Thyroid gland (tissue), 4 donors: ENCODE results near the gene PTPRN2. TPM values are rescaled to one million over a fixed set of nuclear protein-coding genes. Genes with fewer than 3 reads are reported as not detected.

Experiments
- DNase-seq, 2 donors: peaks; one replicate each; pipeline ENCODE4 v3.0.0-alpha.2; 2019
- H3K27ac ChIP-seq, 3 donors: fragments of 200-600 bp; sonication (generic); 1 replicate in 2 of 3; 2 replicates in 1 of 3; pipeline ENCODE4 v1.5.1; 2016 to 2019; ENCODE audit warnings: mild to moderate bottlenecking in 1 of 3, moderate library complexity in 1 of 3
- H3K27me3 ChIP-seq: fragments of 200-600 bp; sonication (generic); one replicate; pipeline ENCODE4 v1.5.1; 2019
- H3K36me3 ChIP-seq, 2 donors: fragments of 200-600 bp; sonication (generic); one replicate each; pipeline ENCODE4 v1.5.1; 2016 to 2019
- H3K4me1 ChIP-seq, 2 donors: fragments of 200-600 bp; sonication (generic); one replicate each; pipeline ENCODE4 v1.5.1; 2017 to 2019
- H3K4me3 ChIP-seq, 3 donors: fragments of 200-600 bp; sonication (generic); replicated peaks in 1 of 3; 1 replicate in 2 of 3; 2 replicates in 1 of 3; pipeline ENCODE4 v1.5.1; 2016; ENCODE audit warnings: mild to moderate bottlenecking in 1 of 3
- H3K9me3 ChIP-seq: fragments of 200-600 bp; sonication (generic); one replicate; pipeline ENCODE4 v1.5.1; 2017
- POLR2A ChIP-seq, 2 donors: fragments of 450-650 bp; IDR thresholded peaks; one replicate each; pipeline ENCODE4 v1.6.1; 2017; ENCODE audit warnings: antibody characterized with exemption in 2 of 2, mild to moderate bottlenecking in 2 of 2, moderate library complexity in 1 of 2
- WGBS, 2 donors: methylation state at CpG; one replicate each; pipeline ENCODE4 v1.1.5; 2017; 5-methylcytosine and 5-hydroxymethylcytosine counted together
- intact Hi-C: fragments of 100-400 bp; cut with DNase I; formaldehyde crosslinking; loops from one replicate; pipeline ENCODE4 v1.15.1; 2023
- total RNA-seq, 4 donors: library from RNA; depleted of rRNA; stranded (reverse); fragments of >200 nt; gene quantifications; one replicate each; pipeline ENCODE4 v1.2.3, GENCODE V29; 2016
- TF ChIP-seq, protein P1 (sequence below), 6 experiments: fragments of 200-600 bp in 3 of 6; fragments of 450-650 bp in 3 of 6; sonication (generic) in 3 of 6; IDR thresholded peaks; one replicate each; pipeline ENCODE4 v1.5.1; 2016 to 2019; ENCODE audit warnings: antibody characterized with exemption in 6 of 6, mild to moderate bottlenecking in 2 of 6, inconsistent platforms in 1 of 6, moderate library complexity in 1 of 6

The PTPRN2 gene
- total RNA-seq, 4 donors from 2014 or later, result 4.2 to 9.9 (median 7.7) TPM

DNA sequence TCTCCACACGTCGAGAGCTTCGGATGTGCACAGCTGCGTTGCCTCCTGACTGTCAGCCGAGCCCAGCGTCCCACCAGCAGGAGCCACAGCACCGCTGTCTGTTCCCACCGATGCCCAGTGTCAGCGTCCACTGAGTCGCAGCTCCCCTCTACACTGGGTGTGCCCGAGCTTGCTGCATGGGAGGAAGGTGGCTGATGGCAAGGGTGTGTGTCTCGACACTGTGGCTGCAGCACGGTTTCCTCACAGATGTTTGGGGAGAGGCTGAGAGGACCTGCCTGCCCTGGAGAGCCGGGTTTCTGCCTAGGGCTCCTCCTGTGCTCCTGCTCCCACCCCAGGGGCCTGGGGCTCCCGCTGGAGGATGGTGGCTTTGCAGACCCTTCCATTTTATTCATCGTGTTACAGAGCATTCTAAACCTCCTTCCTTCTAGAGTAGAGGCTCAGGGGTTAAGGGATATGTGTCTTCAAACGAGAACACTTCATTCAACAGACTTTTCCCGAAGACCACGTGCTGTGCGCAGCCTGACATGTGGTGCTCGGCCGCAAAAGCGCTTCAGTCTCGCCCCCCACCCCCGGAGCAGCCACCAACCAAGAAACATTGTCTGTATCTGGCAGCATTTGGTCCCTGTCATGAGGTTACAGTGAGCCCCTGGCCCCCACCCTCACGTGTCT, 866.0 kb downstream of the PTPRN2 start:
- TF ChIP-seq POLR2A (IDR thresholded peaks at IDR 0.05), result no peak
- TF ChIP-seq, protein P1, sequence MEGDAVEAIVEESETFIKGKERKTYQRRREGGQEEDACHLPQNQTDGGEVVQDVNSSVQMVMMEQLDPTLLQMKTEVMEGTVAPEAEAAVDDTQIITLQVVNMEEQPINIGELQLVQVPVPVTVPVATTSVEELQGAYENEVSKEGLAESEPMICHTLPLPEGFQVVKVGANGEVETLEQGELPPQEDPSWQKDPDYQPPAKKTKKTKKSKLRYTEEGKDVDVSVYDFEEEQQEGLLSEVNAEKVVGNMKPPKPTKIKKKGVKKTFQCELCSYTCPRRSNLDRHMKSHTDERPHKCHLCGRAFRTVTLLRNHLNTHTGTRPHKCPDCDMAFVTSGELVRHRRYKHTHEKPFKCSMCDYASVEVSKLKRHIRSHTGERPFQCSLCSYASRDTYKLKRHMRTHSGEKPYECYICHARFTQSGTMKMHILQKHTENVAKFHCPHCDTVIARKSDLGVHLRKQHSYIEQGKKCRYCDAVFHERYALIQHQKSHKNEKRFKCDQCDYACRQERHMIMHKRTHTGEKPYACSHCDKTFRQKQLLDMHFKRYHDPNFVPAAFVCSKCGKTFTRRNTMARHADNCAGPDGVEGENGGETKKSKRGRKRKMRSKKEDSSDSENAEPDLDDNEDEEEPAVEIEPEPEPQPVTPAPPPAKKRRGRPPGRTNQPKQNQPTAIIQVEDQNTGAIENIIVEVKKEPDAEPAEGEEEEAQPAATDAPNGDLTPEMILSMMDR (IDR thresholded peaks at IDR 0.05), result no peak
- Histone ChIP-seq H3K36me3 (no peaks in the 10 kb centered on the region), H3K27ac (no peak overlapping the region), H3K9me3 (no peaks in the 10 kb centered on the region), H3K4me3 (no peak overlapping the region), H3K27me3 (no peaks in the 10 kb centered on the region), H3K4me1 (no peaks in the 10 kb centered on the region)
- intact Hi-C loops, result no loop called here
- no peak for DNase-seq
- WGBS, 2 donors, result 82 to 87% methylated on average over 23 to 26 of the region's 26 CpGs

DNA sequence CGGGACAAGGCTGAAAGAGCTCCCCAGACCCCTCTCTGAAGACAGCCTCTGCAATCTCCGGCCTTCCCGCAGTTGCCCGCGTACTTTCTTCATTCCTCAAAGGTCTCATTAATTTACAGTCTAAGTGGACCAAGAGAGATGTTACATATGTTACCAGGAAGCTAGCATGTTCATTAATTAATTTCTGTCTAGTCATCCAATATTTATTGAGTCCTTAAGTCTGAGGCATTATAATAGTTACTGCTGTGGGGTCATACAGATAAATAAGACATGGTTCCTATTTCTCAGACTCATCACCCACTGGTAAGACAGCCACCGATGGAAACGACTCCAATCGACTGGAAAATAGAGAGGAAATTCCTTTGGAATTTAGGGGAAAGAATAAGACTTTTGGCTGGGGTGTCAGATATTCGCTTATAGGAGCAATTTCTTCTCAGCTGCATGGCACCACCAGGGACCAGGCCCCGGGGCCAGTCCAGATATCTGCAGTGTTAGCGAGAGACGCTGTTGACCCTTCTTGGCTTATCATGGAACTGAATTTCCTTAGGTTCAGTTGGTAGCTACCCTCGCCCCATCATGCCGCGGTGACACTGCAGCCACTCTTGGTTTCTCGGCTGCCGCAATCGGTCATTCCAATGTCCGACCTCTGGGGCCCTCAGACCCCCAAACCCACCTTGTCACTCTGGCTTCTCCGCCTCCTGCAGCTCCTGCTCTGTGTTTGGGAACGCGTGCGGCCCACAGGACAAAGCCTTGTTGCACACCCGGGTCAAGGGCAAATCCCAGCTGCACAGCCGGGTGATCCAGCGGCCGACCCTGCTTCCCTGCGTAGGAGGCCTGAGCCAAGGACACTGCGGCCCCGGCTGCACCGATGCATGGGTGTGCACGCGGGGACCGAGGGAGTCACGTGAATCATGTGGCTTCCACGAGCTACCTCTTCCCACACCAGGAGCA, 867.6 kb downstream of the PTPRN2 start:
- intact Hi-C loops, result no loop called here
- no peak for DNase-seq
- no peaks in the 10 kb centered on the region for H3K4me1 ChIP-seq

DNA sequence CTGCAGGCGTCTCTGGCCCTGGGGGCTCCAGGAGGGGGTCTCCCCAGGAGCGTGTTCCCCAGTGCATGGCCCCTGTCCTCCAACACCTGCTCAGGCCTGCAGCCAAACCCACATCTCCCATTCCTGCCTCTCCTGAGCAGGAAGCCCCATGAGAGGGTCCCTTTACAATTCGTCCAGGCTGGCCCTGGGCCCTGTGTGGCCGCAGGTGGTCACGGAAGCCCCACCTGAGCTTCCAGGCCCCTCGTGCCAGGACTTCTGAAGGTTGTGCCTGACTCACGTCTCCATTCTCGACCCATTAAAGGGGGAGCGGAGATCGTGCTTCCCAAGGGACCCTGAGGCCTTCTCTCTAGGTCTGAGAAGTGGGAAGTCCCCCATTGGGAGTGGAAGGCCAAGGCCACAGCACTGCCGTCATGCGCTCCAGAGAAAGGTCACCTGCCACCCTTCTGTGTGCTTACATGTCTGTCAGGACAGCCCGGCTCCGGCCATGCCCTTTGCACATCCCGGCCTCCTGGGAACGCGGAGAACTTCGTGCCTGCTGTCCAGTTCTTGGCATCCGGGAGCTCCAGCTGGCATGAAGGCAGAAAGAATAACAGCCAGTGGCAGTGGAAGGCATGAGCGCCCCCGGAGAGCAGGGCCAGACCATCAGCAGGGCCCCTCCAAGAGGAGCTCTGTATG, 868.5 kb downstream of the PTPRN2 start:
- Histone ChIP-seq H3K36me3 (no peaks in the 10 kb centered on the region), H3K4me3 (no peak overlapping the region), H3K9me3 (no peaks in the 10 kb centered on the region), H3K27me3 (no peaks in the 10 kb centered on the region), H3K4me1 (no peaks in the 10 kb centered on the region), H3K27ac (no peak overlapping the region)
- DNase-seq, result no peak
- TF ChIP-seq, protein P1 (IDR thresholded peaks at IDR 0.05), result no peak
- TF ChIP-seq POLR2A (IDR thresholded peaks at IDR 0.05), result no peak
- intact Hi-C loops, result no loop called here
- 87 to 90% methylated on average over 19 of the region's 21 CpGs for WGBS, 2 donors

More for the DNA sequence above, 867.6 kb downstream of the PTPRN2 start:
- Histone ChIP-seq H3K4me3 (no peak overlapping the region), H3K36me3 (no peaks in the 10 kb centered on the region), H3K27ac (no peak overlapping the region), H3K9me3 (no peaks in the 10 kb centered on the region), H3K27me3 (no peaks in the 10 kb centered on the region)
- 92 to 95% methylated on average over 25 to 35 of the region's 36 CpGs for WGBS, 2 donors
- TF ChIP-seq, protein P1 (IDR thresholded peaks at IDR 0.05), result no peak
- no peak for TF ChIP-seq POLR2A (IDR thresholded peaks at IDR 0.05)

DNA sequence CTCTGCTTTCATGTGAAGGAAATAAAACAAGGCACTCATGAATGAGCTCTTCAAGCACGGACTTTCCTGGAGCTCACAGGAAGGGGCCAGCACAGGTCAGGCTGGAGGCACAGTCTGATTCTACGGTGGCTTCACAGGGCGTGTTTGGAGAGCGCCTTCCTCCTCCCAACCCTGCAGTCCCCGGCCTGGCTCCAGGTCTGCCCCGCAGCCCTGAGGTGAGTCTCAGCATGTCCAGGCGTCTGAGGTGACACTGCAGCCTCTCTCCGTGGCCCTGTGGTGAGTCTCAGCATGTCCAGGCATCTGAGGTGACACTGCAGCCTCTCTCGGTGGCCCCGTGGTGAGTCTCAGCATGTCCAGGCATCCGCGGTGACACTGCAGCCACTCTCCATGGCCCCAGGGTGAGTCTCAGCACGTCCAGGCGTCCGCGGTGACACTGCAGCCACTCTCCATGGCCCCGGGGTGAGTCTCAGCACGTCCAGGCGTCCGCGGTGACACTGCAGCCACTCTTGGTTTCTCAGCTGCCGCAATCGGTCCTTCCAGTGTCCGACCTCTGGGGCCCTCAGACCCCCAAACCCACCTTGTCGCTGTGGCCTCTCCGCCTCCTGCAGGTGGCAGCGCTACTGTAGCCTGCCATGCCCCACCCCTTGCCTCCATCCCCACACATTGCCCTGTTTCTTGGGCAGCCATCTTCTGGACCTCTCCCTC, 869.2 kb downstream of the PTPRN2 start:
- H3K9me3 ChIP-seq, result no peaks in the 10 kb centered on the region
- TF ChIP-seq, protein P1 (IDR thresholded peaks at IDR 0.05), result no peak
- no peak for TF ChIP-seq POLR2A (IDR thresholded peaks at IDR 0.05)
- intact Hi-C loops, result no loop called here
- WGBS, 2 donors, result 66 to 69% methylated on average over 9 to 27 of the region's 27 CpGs
- no peak for DNase-seq
- no peaks in the 10 kb centered on the region for H3K4me1 ChIP-seq
- no peaks in the 10 kb centered on the region for H3K36me3 ChIP-seq
- H3K27me3 ChIP-seq, result no peaks in the 10 kb centered on the region
- no peak overlapping the region for H3K4me3 ChIP-seq
- no peak overlapping the region for H3K27ac ChIP-seq
